ENCODE measurements around the gene SLC24A3.

Gene SLC24A3

DNA sequence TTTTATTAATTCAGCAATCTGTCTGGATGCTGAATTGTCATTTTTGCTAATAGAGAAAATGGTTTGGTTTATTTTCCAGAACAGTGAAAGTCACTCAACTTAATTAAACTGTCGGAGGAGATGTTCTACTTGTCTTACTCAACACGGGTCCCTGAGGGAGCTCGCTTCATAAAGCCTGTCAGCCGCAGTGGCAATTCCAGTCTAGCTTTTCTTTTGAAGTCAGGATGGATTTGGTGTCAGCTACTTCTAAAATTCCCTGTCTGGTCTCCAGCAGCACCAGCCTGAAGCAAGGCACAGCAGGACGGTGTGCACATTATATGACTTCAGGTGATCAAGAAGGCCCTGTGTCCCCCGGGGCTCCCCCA lies 261.5 kb downstream of the SLC24A3 start:
- no peak for DNase-seq

- DNase-seq, result no peak
These were observed 266.0 kb downstream of the SLC24A3 start for GRCh38 chr20:19478320-19478895.

GRCh38 chr20:19482726-19483125 lies 270.3 kb downstream of the SLC24A3 start:
- no peak for DNase-seq

DNA sequence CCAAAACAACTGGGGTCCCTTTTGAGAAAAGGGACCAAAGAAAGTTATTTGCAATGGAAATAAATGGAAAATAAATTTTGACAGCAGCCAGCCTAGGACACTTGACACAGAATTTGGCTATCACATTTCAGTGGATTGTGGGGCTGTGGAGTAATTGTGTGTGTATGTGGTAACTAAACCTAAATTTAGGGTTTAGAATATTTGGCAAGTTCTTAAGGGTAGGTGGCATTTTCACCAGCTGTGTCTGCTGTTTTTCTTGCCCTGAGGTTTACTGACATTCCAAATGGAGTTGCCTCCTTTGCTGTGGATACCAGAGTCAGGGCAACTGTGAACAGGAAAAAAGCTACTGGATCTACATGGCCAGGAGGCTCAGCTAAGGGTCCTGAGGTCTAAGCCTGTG lies 270.9 kb downstream of the SLC24A3 start:
- no peak for DNase-seq

- no peak for DNase-seq
These were observed 274.0 kb downstream of the SLC24A3 start for GRCh38 chr20:19486446-19486845.

DNA sequence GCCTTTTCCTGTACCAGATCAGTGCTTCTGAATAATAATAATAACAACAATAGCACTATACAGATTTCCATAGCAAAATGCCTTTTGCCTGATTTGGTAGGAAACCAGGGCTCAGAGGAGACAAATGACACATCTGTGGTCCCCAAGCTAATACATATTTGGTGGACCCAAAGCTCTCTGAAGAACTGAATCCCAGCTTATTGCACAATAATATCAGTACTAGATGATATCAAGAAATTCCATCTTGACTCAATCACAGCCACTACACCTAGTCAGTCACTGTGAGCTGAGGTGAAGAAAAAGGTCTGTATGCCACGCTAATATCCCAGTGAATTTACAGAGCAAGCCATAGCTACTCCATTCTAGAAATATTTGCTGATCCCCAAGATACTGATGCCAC lies 275.0 kb downstream of the SLC24A3 start:
- no peak for DNase-seq

- DNase-seq, result no peak
These were observed 278.8 kb downstream of the SLC24A3 start for GRCh38 chr20:19491241-19491640.

DNA sequence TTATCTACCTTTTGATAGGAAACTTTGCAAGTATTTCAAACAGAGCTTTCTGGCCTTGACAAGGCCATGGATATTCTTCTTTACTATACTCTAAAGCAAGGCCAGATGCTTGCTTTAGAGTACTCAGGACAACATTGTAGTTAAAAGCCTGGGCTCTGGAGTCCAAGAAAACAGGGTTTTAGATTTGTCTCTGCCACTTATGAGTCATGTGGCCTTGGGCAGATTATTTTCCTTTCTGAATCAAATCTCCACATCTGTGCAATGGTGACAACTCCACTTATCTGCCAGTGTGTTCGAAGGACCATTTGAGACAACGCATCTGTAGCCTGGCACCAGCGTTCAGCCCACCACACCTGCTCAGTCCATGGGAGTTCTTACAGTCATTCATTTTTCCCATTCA lies 279.7 kb downstream of the SLC24A3 start:
- no peak for DNase-seq

- no peak for DNase-seq
These were observed 280.4 kb downstream of the SLC24A3 start for GRCh38 chr20:19492687-19493336.

GRCh38 chr20:19493794-19494495 lies 281.5 kb downstream of the SLC24A3 start:
- DNase-seq, result no peak

DNA sequence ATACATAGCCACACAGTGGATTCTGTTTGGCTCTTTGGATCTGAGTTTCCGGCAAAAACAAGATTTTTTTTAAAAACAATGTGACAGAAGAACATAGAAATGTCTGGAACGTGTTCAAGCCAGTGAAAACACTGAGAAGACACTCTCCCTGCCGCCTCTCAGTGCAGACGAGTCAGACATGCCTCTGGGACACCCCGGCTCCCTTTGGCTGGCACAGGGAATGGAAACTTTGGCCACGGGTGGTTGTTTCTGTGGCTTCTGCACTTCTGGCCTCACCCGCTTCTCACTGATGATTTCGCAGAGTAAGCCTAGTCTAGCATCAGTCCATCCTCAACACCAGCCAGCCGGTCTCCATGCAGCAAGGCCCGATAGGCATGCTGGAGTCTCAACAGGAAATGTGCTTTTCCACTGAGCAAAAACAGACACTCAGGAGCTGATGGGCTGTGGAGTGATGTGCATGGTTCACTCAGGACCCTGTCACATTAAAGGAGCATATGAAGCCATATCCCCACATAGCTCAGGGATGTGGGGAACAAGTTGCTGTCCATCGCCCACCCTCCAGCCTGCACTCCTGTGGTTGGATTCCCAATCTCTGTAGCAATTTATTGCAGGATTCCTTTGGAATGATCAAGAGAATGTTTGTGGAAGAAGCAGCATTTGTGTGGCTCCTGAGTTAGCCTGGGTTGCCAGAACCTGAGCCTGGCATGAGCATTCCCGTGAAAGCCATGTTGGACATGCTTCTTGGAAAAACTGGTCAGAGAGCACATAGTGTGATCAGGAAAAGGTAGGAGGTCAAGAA lies 283.7 kb downstream of the SLC24A3 start:
- DNase-seq, result no peak

GRCh38 chr20:19497064-19497463 lies 284.6 kb downstream of the SLC24A3 start:
- DNase-seq, result no peak

GRCh38 chr20:19498756-19499155 lies 286.3 kb downstream of the SLC24A3 start:
- DNase-seq, result no peak

GRCh38 chr20:19501476-19502115 lies 289.2 kb downstream of the SLC24A3 start:
- no peak for DNase-seq

DNA sequence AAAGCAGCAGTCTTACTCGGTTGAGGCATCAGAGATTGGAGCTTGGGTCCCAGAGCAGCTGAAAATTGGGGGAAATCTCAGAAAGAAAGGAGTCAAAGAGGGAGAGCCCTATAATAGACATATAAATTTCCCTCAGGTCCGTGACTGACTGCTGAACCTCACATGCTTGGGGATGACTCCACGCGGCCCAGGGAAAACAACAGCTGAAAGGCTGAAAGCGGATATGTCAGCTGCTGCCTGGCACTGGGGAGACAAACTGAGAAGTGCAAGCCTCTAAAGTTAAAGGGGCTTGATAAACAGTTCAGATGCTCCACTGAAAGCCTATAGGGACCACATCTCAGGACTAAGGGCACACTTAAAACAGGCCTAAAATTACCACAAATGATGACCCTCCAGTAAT lies 289.7 kb downstream of the SLC24A3 start:
- no peak for DNase-seq

GRCh38 chr20:19504251-19504650 lies 291.8 kb downstream of the SLC24A3 start:
- DNase-seq, result no peak

DNA sequence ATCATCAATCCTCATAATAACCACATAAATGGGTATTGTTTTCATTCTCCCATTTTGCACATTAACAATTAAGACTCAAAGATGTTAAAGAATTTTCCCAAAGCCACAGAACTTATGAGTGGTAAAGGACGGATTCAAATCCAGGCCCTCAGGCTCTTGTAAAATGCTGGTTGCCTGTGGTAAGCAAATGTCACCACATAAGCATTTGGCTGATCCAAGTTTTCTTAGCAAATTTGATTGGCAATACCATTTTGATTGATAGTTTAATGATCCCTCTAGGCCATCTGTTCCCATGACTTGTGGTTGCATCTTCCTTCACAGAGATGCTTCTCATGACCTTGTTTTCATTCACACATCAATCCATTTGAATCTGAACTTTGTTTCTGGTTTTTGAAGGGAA lies 293.6 kb downstream of the SLC24A3 start:
- no peak for DNase-seq

- DNase-seq, result no peak
These were observed 296.0 kb downstream of the SLC24A3 start for GRCh38 chr20:19508449-19508848.

DNA sequence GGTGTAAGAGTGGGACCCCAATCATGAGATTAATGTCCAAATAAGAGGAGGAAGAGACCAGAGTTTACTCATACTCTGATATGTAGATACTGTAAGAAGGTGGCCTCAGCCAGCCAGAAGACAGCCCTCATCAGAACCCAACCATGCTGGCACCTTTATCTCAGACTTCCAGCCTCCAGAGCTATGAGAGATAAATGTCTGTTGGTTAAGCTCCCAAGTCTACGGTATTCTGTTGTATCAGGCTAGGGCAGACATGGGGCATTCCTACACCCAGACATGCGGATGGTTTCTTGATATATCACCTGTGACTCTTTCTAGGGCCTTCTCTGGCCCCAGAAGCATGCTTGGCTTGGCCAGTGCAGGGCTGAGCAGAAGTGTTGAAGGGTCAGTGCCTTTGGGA lies 298.2 kb downstream of the SLC24A3 start:
- no peak for DNase-seq

GRCh38 chr20:19511931-19512330 lies 299.5 kb downstream of the SLC24A3 start:
- DNase-seq, result no peak

GRCh38 chr20:19512886-19513677 lies 300.6 kb downstream of the SLC24A3 start:
- no peak for DNase-seq

DNA sequence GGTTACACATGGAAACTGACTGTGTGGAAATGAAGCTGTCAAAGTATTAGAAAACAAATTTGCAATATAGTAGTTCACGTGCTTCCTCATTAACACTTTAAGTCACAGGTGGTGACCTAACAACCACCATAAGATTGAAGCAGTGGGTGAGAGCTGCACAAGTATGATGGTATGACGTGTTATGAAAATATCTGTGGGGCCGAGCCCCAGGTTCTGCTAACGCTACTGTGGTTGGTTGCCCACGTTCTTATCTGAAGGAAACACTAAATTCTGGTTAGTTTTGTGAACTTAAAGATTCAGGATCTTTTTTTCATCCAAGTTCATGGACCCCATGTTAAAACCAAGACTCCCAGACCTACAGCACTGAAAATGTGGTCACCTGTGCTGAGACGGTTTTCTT lies 302.6 kb downstream of the SLC24A3 start:
- DNase-seq, result no peak

All from activated naive CD4-positive, alpha-beta T cell treated with Interleukin-2 at 50 U/mL for 16 hours (primary cell).